ENCODE results near the gene RGS8.

GRCh38 chr1:182650678-182651338 lies 33.6 kb downstream of the RGS8 start:
- TF ChIP-seq TAF1 (IDR thresholded peaks at IDR 0.05; ENCODE audit: borderline replicate concordance, low read depth, low read length) (no peak), POLR2A (IDR thresholded peaks at IDR 0.05; ENCODE audit: low read depth, low read length) (no peak)

Data from GM12892 (cell line).